Endothelial cell of umbilical vein (primary cell): ENCODE data around the gene IRF2. TPM values are rescaled to one million over a fixed set of nuclear protein-coding genes. Genes with fewer than 3 reads are reported as not detected.

Source experiments
- BruUV-seq: library from RNA; stranded (reverse); fragments of 400-500 nt; replicated peaks from 2 replicates; lab custom pipeline; 2021; lab: Mats Ljungman, UMichigan
- CTCF ChIA-PET: fragments of 300-600, 350-600 bp; sonication (Branson Sonifier 250); formaldehyde crosslinking; loops from one replicate; lab custom pipeline; 2021; ENCODE audit warnings: antibody characterized with exemption, inconsistent platforms; lab: Charles Lee
- POLR2A ChIA-PET: fragments of 300-600, 350-600 bp; sonication (Branson Sonifier 250); formaldehyde crosslinking; loops from one replicate; lab custom pipeline; 2021; ENCODE audit warnings: antibody characterized with exemption, inconsistent platforms; lab: Charles Lee
- DNase-seq: peaks from one replicate; pipeline ENCODE4 v3.0.0-alpha.2; 2011; ENCODE audit warnings: low read depth, low spot score
- FAIRE-seq: peaks from 2 replicates; lab custom pipeline; 2011; peaks lifted over from hg19 to GRCh38; lab: Jason Lieb, UNC
- H2AFZ ChIP-seq: 2 replicates; pipeline ENCODE4 v1.6.0; 2012; ENCODE audit warnings: low read depth, low read length, control low read depth, inconsistent platforms
- H3K27ac ChIP-seq: 2 replicates; pipeline ENCODE4 v1.5.1; 2011; ENCODE audit warnings: low read depth, mild to moderate bottlenecking, control low read depth, low read length, moderate library complexity; ENCODE audit not compliant: insufficient read depth
- H3K27me3 ChIP-seq, 2 experiments: 2 replicates each; pipeline versions ENCODE4 v1.6.0 to v1.6.1; 2011; ENCODE audit warnings: low read length in 2 of 2, mixed read lengths in 1 of 2; ENCODE audit not compliant: control insufficient read depth in 2 of 2, insufficient read depth in 2 of 2
- H3K36me3 ChIP-seq, 2 experiments: 2 replicates in 1 of 2; 3 replicates in 1 of 2; pipeline ENCODE4 v1.5.1; 2011; ENCODE audit warnings: low read length in 2 of 2, mild to moderate bottlenecking in 1 of 2, moderate library complexity in 1 of 2; ENCODE audit not compliant: control insufficient read depth in 2 of 2, insufficient read depth in 2 of 2; ENCODE audit errors: extremely low read depth in 1 of 2
- H3K4me1 ChIP-seq: 3 replicates; pipeline ENCODE4 v1.5.1; 2011; ENCODE audit warnings: mild to moderate bottlenecking, low read length; ENCODE audit not compliant: control insufficient read depth, insufficient read depth; ENCODE audit errors: extremely low read depth
- H3K4me2 ChIP-seq: 2 replicates; pipeline ENCODE4 v1.6.1; 2011; ENCODE audit warnings: low read length, control low read depth, mixed read lengths; ENCODE audit not compliant: insufficient read depth
- H3K4me3 ChIP-seq, 3 experiments: fragments of 200-600 bp in 1 of 3; sonication (generic), shearing (Covaris generic) in 1 of 3; replicated peaks in 1 of 3; 2 replicates each; pipeline ENCODE4 v1.5.1; 2011 to 2016; ENCODE audit warnings: control low read depth in 3 of 3, low read length in 3 of 3, mild to moderate bottlenecking in 2 of 3, inconsistent platforms in 1 of 3, low read depth in 1 of 3, moderate library complexity in 1 of 3; ENCODE audit not compliant: insufficient read depth in 1 of 3
- H3K79me2 ChIP-seq: 2 replicates; pipeline ENCODE4 v1.6.0; 2012; ENCODE audit warnings: low read length, inconsistent platforms; ENCODE audit not compliant: control insufficient read depth, insufficient read depth
- H3K9ac ChIP-seq: replicated peaks from 2 replicates; pipeline ENCODE3; 2011; ENCODE audit warnings: low read length, control low read depth; ENCODE audit not compliant: insufficient read depth; ENCODE audit errors: extremely low read depth
- H3K9me1 ChIP-seq: replicated peaks from 3 replicates; pipeline ENCODE4 v1.6.0; 2011; ENCODE audit warnings: mild to moderate bottlenecking, low read length; ENCODE audit not compliant: control insufficient read depth, insufficient read depth; ENCODE audit errors: extremely low read depth
- H3K9me3 ChIP-seq: replicated peaks from 2 replicates; pipeline ENCODE4 v1.5.1; 2012; ENCODE audit warnings: low read length, inconsistent platforms; ENCODE audit not compliant: control insufficient read depth, insufficient read depth
- H4K20me1 ChIP-seq: replicated peaks from 2 replicates; pipeline ENCODE3; 2011; ENCODE audit warnings: mild to moderate bottlenecking, low read length; ENCODE audit not compliant: control insufficient read depth, insufficient read depth; ENCODE audit errors: extremely low read depth
- CTCF ChIP-seq, 2 donors: IDR thresholded peaks; 1 replicate in 1 of 2; 2 replicates in 1 of 2; pipeline ENCODE4 v1.5.1; 2011; ENCODE audit warnings: low read length in 2 of 2, mild to moderate bottlenecking in 2 of 2, moderate library complexity in 2 of 2, control low read depth in 1 of 2, inconsistent platforms in 1 of 2, low read depth in 1 of 2; ENCODE audit not compliant: insufficient read depth in 1 of 2; ENCODE audit errors: extremely low read depth in 1 of 2
- EZH2 ChIP-seq: IDR thresholded peaks from 2 replicates; pipeline ENCODE4 v1.6.1; 2012; ENCODE audit warnings: borderline replicate concordance, low read depth, mild to moderate bottlenecking, moderate library complexity, low read length, inconsistent platforms; ENCODE audit not compliant: severe bottlenecking
- FOS ChIP-seq: IDR thresholded peaks from 2 replicates; pipeline ENCODE4 v1.6.1; 2011; ENCODE audit warnings: mild to moderate bottlenecking, low read length, moderate library complexity, borderline replicate concordance; ENCODE audit not compliant: insufficient read depth
- GATA2 ChIP-seq: IDR thresholded peaks from 2 replicates; pipeline ENCODE4 v1.7.0; 2011; ENCODE audit warnings: low read depth, mild to moderate bottlenecking, moderate library complexity, mixed read lengths, low read length; ENCODE audit not compliant: insufficient read length, insufficient read depth
- JUN ChIP-seq: IDR thresholded peaks from 2 replicates; pipeline ENCODE4 v1.6.1; 2011; ENCODE audit warnings: borderline replicate concordance, low read depth; ENCODE audit not compliant: insufficient read length, insufficient read depth
- MAX ChIP-seq: IDR thresholded peaks from 2 replicates; pipeline ENCODE4 v1.6.1; 2011; ENCODE audit not compliant: insufficient read depth, insufficient read length
- MYC ChIP-seq: IDR thresholded peaks from one replicate; pipeline ENCODE4 v1.6.1; 2011; ENCODE audit warnings: mild to moderate bottlenecking, low read depth, low read length
- POLR2A ChIP-seq: IDR thresholded peaks from 2 replicates; pipeline ENCODE4 v1.6.1; 2012; ENCODE audit warnings: low read depth, mild to moderate bottlenecking, control low read depth, low read length
- POLR2AphosphoS5 ChIP-seq: IDR thresholded peaks from 2 replicates; pipeline ENCODE4 v1.6.1; 2012; ENCODE audit warnings: low read depth, mild to moderate bottlenecking, control low read depth, low read length, moderate library complexity; ENCODE audit not compliant: insufficient read depth
- dilution Hi-C: fragments of 300-500 bp; cut with MboI; formaldehyde crosslinking; loops from one replicate; pipeline ENCODE4 v1.15.0; 2019; ENCODE audit warnings: low sequenced_read_pairs; ENCODE audit not compliant: extremely low pct_ligation_motif_present
- intact Hi-C: fragments of 100-400 bp; cut with micrococcal nuclease; formaldehyde crosslinking; loops from one replicate; pipeline ENCODE4 v1.10.0; 2022
- polyA plus RNA-seq, 4 experiments: library from polyadenylated mRNA; depleted of rRNA in 3 of 4; stranded (reverse) in 3 of 4; unstranded in 1 of 4; fragments of >200 nt; gene quantifications; 2 replicates each; pipeline versions ENCODE4 v1.2.1 to v1.2.3, GENCODE V29; 2011 to 2012; ENCODE audit warnings: missing spikeins in 1 of 4
- total RNA-seq: library from RNA; stranded (reverse); gene quantifications from 2 replicates; pipeline ENCODE4 v1.2.3, GENCODE V29; 2021

The IRF2 gene
- total and polyA plus RNA-seq, 2 donors (not counting 3 experiments of a cell fraction or from before 2014, with no cell fraction given), result 26.9 to 27.6 TPM

DNA sequence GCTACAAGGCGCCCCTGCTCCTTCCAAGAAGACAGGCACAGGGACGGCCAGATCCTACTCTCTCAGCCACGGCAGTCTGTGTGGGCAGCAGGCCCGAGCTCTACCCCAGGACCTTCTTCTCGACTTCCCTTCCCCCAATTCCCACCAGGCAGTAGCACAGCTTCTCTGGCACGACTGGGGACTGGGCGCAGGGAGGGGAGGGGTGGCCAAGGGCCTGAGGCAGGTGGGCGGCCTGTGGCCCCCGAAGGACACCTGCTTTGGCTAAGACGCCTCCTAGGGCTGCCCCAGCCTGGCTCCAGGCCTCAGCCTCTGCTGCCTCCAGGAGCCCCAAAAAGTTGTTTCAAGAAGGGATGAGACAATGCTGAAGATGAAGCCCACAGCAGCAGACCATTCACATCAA lies 24.2 kb upstream of the IRF2 start:
- Histone ChIP-seq H3K27me3 (no peaks in the 10 kb centered on the region), H3K36me3 (no peaks in the 10 kb centered on the region), H3K9me3 (no peaks in the 10 kb centered on the region), H3K9ac (no peak overlapping the region), H4K20me1 (no peaks in the 10 kb centered on the region), H3K9me1 (no peaks in the 10 kb centered on the region), H3K79me2 (no peaks in the 10 kb centered on the region), H3K4me2 (no peak overlapping the region), H3K27ac (no peak overlapping the region), H3K4me1 (peaks cover under 1% of the 10 kb centered on the region), H2AFZ (no peak overlapping the region), H3K4me3 (no peak overlapping the region)
- no peak for TF ChIP-seq GATA2
- intact Hi-C loops, result no loop called here
- FAIRE-seq, result no peak
- ChIA-PET POLR2A (no interaction called here), CTCF (interaction anchor here (1.3 kb wide), 1 partner anchor 9 kb away, joined by 3 read pairs; no protein-coding TSS in a partner anchor)
- dilution Hi-C loops, result no loop called here
- DNase-seq, result no peak
- BruUV-seq, result no TSS peak

DNA sequence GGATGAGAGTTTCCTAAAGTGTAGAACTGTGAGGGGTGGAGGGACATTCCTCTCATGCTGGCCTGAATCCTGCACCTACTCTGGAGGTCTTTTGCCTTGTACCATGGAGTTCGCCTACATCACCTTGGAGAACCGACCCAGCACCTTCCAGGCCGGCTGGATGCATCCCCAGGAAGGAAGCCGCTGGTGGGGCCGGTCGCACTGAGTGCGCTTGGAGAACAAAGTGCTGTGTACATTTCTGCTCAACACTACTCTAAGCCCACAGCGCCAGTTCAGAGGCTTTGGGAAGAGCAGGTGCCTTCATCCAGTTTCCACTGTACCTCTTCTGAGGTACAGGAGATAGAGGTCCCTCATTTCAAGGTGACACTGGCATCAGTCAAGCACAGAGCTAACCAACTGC lies 15.4 kb upstream of the IRF2 start:
- FAIRE-seq (no peak), DNase-seq (no peak)
- TF ChIP-seq JUN (no peak), MAX (no peak), MYC (no peak), GATA2 (no peak), POLR2AphosphoS5 (no peak), FOS (no peak), CTCF (IDR thresholded peaks at IDR 0.05; ENCODE audit: extremely low read depth in 1 of 2, insufficient read depth in 1 of 2, low read depth in 1 of 2, low read length in 2 of 2) (no peak), EZH2 (no peak), POLR2A (no peak)
- Histone ChIP-seq H2AFZ (no peak overlapping the region), H3K4me2 (no peak overlapping the region), H3K4me1 (no peaks in the 10 kb centered on the region), H4K20me1 (no peaks in the 10 kb centered on the region), H3K9ac (no peak overlapping the region), H3K27ac (no peak overlapping the region), H3K36me3 (no peaks in the 10 kb centered on the region), H3K79me2 (no peaks in the 10 kb centered on the region), H3K27me3 (peaks cover 0 to 2% of the 10 kb centered on the region in 2 experiments), H3K9me3 (no peaks in the 10 kb centered on the region), H3K9me1 (no peaks in the 10 kb centered on the region), H3K4me3 (no peak overlapping the region)
- no TSS peak for BruUV-seq
- CTCF ChIA-PET, result no interaction called here
- dilution Hi-C loops, result no loop called here
- POLR2A ChIA-PET, result no interaction called here
- intact Hi-C loops, result no loop called here
